H9 (cell line): ENCODE measurements around the gene CCKAR. TPM values are rescaled to one million over a fixed set of nuclear protein-coding genes. Genes with fewer than 3 reads are reported as not detected.

ENCODE experiments used
- DNase-seq: peaks from one replicate; pipeline ENCODE4 v3.0.0-alpha.2; 2017
- H2AFZ ChIP-seq: one replicate; pipeline ENCODE4 v1.6.1; 2013; ENCODE audit warnings: mild to moderate bottlenecking, low read length, control low read depth, moderate library complexity
- H2AK5ac ChIP-seq: 2 replicates; pipeline ENCODE4 v1.6.1; 2013; ENCODE audit warnings: low read length, control low read depth, mixed read lengths; ENCODE audit not compliant: insufficient read length
- H2BK120ac ChIP-seq: one replicate; pipeline ENCODE4 v1.6.1; 2013; ENCODE audit warnings: low read depth, mild to moderate bottlenecking, low read length, control low read depth, inconsistent platforms; ENCODE audit not compliant: poor library complexity, severe bottlenecking
- H2BK12ac ChIP-seq: 2 replicates; pipeline ENCODE4 v1.6.1; 2013; ENCODE audit warnings: low read length, control low read depth, mixed read lengths, low read depth; ENCODE audit not compliant: insufficient read length
- H2BK15ac ChIP-seq: 2 replicates; pipeline ENCODE4 v1.6.1; 2013; ENCODE audit warnings: low read depth, low read length, control low read depth
- H2BK20ac ChIP-seq: one replicate; pipeline ENCODE4 v1.6.1; 2013; ENCODE audit warnings: low read depth, mild to moderate bottlenecking, low read length, control low read depth, inconsistent platforms; ENCODE audit not compliant: poor library complexity, severe bottlenecking
- H2BK5ac ChIP-seq: 2 replicates; pipeline ENCODE4 v1.6.1; 2013; ENCODE audit warnings: low read length, control low read depth, mixed read lengths; ENCODE audit not compliant: insufficient read length
- H3K14ac ChIP-seq: 2 replicates; pipeline ENCODE4 v1.6.1; 2013; ENCODE audit warnings: low read length, control low read depth; ENCODE audit not compliant: insufficient read depth
- H3K18ac ChIP-seq: 2 replicates; pipeline ENCODE4 v1.6.1; 2013; ENCODE audit warnings: low read depth, mild to moderate bottlenecking, mixed read lengths, low read length, control low read depth; ENCODE audit not compliant: insufficient read length
- H3K23ac ChIP-seq: 2 replicates; pipeline ENCODE4 v1.6.1; 2013; ENCODE audit warnings: low read length, control low read depth, mixed read lengths, low read depth; ENCODE audit not compliant: insufficient read length
- H3K23me2 ChIP-seq: 2 replicates; pipeline ENCODE4 v1.6.1; 2013; ENCODE audit warnings: low read depth, mild to moderate bottlenecking, mixed read lengths, low read length, control low read depth; ENCODE audit not compliant: insufficient read length, poor library complexity, severe bottlenecking
- H3K27ac ChIP-seq: 2 replicates; pipeline ENCODE4 v1.5.1; 2013; ENCODE audit warnings: low read length, control low read depth, mixed read lengths, low read depth; ENCODE audit not compliant: insufficient read length
- H3K27me3 ChIP-seq: 2 replicates; pipeline ENCODE4 v1.6.1; 2013; ENCODE audit warnings: low read length, control low read depth, inconsistent platforms; ENCODE audit not compliant: insufficient read depth
- H3K4ac ChIP-seq: 2 replicates; pipeline ENCODE4 v1.6.1; 2013; ENCODE audit warnings: low read depth, mild to moderate bottlenecking, control low read depth, inconsistent platforms, low read length, moderate library complexity
- H3K4me1 ChIP-seq: 2 replicates; pipeline ENCODE4 v1.6.1; 2013; ENCODE audit warnings: low read length, control low read depth, inconsistent platforms; ENCODE audit not compliant: insufficient read depth
- H3K4me2 ChIP-seq: 2 replicates; pipeline ENCODE4 v1.6.1; 2013; ENCODE audit warnings: low read length, control low read depth, mixed read lengths; ENCODE audit not compliant: insufficient read length, insufficient read depth
- H3K56ac ChIP-seq: 2 replicates; pipeline ENCODE4 v1.6.1; 2013; ENCODE audit warnings: low read depth, mild to moderate bottlenecking, mixed read lengths, low read length, control low read depth; ENCODE audit not compliant: insufficient read length
- H3K79me1 ChIP-seq: 2 replicates; pipeline ENCODE4 v1.6.1; 2013; ENCODE audit warnings: low read depth, mild to moderate bottlenecking, moderate library complexity, low read length, control low read depth, inconsistent platforms; ENCODE audit not compliant: insufficient read depth, poor library complexity, severe bottlenecking
- H3K79me2 ChIP-seq: 2 replicates; pipeline ENCODE4 v1.6.1; 2013; ENCODE audit warnings: low read length, control low read depth, inconsistent platforms; ENCODE audit not compliant: insufficient read depth
- H3K9ac ChIP-seq: 2 replicates; pipeline ENCODE4 v1.6.1; 2013; ENCODE audit warnings: low read length, control low read depth, mixed read lengths; ENCODE audit not compliant: insufficient read length; ENCODE audit errors: extremely low read depth
- H3K9me3 ChIP-seq: one replicate; pipeline ENCODE4 v1.6.1; 2013; ENCODE audit warnings: low read depth, low read length, inconsistent platforms; ENCODE audit not compliant: control insufficient read depth
- H3T11ph ChIP-seq: one replicate; pipeline ENCODE4 v1.6.1; 2013; ENCODE audit warnings: mild to moderate bottlenecking, low read length, control low read depth, inconsistent platforms
- H4K20me1 ChIP-seq: one replicate; pipeline ENCODE4 v1.6.1; 2013; ENCODE audit not compliant: control insufficient read depth, insufficient read length, insufficient read depth
- H4K5ac ChIP-seq: 2 replicates; pipeline ENCODE4 v1.6.1; 2013; ENCODE audit warnings: low read depth, mild to moderate bottlenecking, mixed read lengths, low read length, control low read depth; ENCODE audit not compliant: insufficient read length
- H4K8ac ChIP-seq: replicated peaks from 2 replicates; pipeline ENCODE4 v1.6.1; 2013; ENCODE audit warnings: low read length, control low read depth, mixed read lengths, low read depth; ENCODE audit not compliant: insufficient read length
- H4K91ac ChIP-seq: 2 replicates; pipeline ENCODE4 v1.6.1; 2013; ENCODE audit warnings: low read depth, mild to moderate bottlenecking, moderate library complexity, mixed read lengths, low read length, control low read depth; ENCODE audit not compliant: insufficient read length
- H3K27ac Mint-ChIP-seq, 3 experiments: 2 replicates in 2 of 3; 3 replicates in 1 of 3; pipeline ENCODE4 v1.8.0; 2020 to 2021; ENCODE audit warnings: mixed read lengths in 3 of 3, mild to moderate bottlenecking in 1 of 3, moderate library complexity in 1 of 3
- H3K27me3 Mint-ChIP-seq: 2 replicates; pipeline ENCODE4 v1.8.0; 2021; ENCODE audit warnings: low read depth, mild to moderate bottlenecking, moderate library complexity, mixed read lengths
- H3K36me3 Mint-ChIP-seq, 3 experiments: 2 replicates in 2 of 3; 3 replicates in 1 of 3; pipeline ENCODE4 v1.8.0; 2020 to 2021; ENCODE audit warnings: low read depth in 3 of 3, mixed read lengths in 3 of 3; ENCODE audit not compliant: insufficient read depth in 1 of 3
- H3K4me1 Mint-ChIP-seq, 2 experiments: 2 replicates each; pipeline ENCODE4 v1.8.0; 2020; ENCODE audit warnings: mixed read lengths in 2 of 2
- H3K4me3 Mint-ChIP-seq, 2 experiments: 2 replicates in 1 of 2; 3 replicates in 1 of 2; pipeline ENCODE4 v1.8.0; 2020 to 2021; ENCODE audit warnings: mild to moderate bottlenecking in 2 of 2, mixed read lengths in 2 of 2, moderate library complexity in 1 of 2
- H3K9me3 Mint-ChIP-seq, 2 experiments: 2 replicates in 1 of 2; 3 replicates in 1 of 2; pipeline ENCODE4 v1.8.0; 2020; ENCODE audit warnings: mild to moderate bottlenecking in 2 of 2, mixed read lengths in 2 of 2, moderate library complexity in 1 of 2
- CTCF ChIP-seq: fragments of 200-600 bp; sonication (generic); conservative IDR thresholded peaks from 3 replicates; pipeline ENCODE4 v1.8.0; 2021; ENCODE audit warnings: antibody characterized with exemption, mild to moderate bottlenecking
- WGBS: extraction: QIAGEN DNeasy Blood & Tissue Kit; methylation state at CpG from one replicate; pipeline ENCODE4 v1.1.7; 2013; ENCODE audit warnings: missing lambda C conversion rate, low lambda C conversion rate, mixed read lengths; ENCODE audit not compliant: insufficient read length; ENCODE audit errors: extremely low coverage; 5-methylcytosine and 5-hydroxymethylcytosine counted together
- total RNA-seq: library from RNA; stranded (reverse); gene quantifications from 2 replicates; pipeline ENCODE4 v1.2.1, GENCODE V29; 2021

Gene CCKAR
- total RNA-seq, 1 experiment from 2014 or later: not detected

- WGBS: no CpG with 5 or more reads among the region's 13 CpGs
- DNase-seq: no peak
- Histone ChIP-seq H3K18ac (no peak overlapping the region), H3K79me1 (no peaks in the 10 kb centered on the region), H4K8ac (no peak overlapping the region), H2BK5ac (no peak overlapping the region), H2BK120ac (no peak overlapping the region), H3K9ac (no peak overlapping the region), H2BK15ac (no peak overlapping the region), H3K56ac (no peak overlapping the region), H2AFZ (no peak overlapping the region), H3K23ac (no peak overlapping the region), H3K27me3 (no peaks in the 10 kb centered on the region), H3K79me2 (no peaks in the 10 kb centered on the region), H3K23me2 (no peaks in the 10 kb centered on the region), H3K4me1 (no peaks in the 10 kb centered on the region; the same call in 1 of the 2 replicates), H2AK5ac (no peak overlapping the region), H3K9me3 (no peaks in the 10 kb centered on the region), H2BK12ac (no peak overlapping the region), H3K4me2 (no peak overlapping the region), H3K14ac (no peak overlapping the region), H4K20me1 (no peaks in the 10 kb centered on the region), H2BK20ac (no peak overlapping the region), H4K5ac (no peak overlapping the region), H4K91ac (no peak overlapping the region), H3K27ac (no peak overlapping the region), H3T11ph (no peak overlapping the region), H3K4ac (no peak overlapping the region)
- Mint-ChIP-seq H3K9me3 (no peaks in the 10 kb centered on the region), H3K27me3 (no peaks in the 10 kb centered on the region; the same call in 1 of the 2 replicates), H3K27ac (no peak overlapping the region), H3K4me1 (peaks cover 3 to 7% of the 10 kb centered on the region in 2 experiments; a peak in 3 of 4 replicates), H3K36me3 (no peaks in the 10 kb centered on the region), H3K4me3 (no peak overlapping the region)
- TF ChIP-seq CTCF: no peak
These were observed 12.0 kb downstream of the CCKAR start for GRCh38 chr4:26478330-26478729.
